Activated gamma-delta T cell (primary cell): ENCODE results near the gene FOXP1.

ENCODE experiments used
- DNase-seq: peaks from one replicate; lab custom pipeline; 2025; lab: John Stamatoyannopoulos, UW

FOXP1 gene

DNA sequence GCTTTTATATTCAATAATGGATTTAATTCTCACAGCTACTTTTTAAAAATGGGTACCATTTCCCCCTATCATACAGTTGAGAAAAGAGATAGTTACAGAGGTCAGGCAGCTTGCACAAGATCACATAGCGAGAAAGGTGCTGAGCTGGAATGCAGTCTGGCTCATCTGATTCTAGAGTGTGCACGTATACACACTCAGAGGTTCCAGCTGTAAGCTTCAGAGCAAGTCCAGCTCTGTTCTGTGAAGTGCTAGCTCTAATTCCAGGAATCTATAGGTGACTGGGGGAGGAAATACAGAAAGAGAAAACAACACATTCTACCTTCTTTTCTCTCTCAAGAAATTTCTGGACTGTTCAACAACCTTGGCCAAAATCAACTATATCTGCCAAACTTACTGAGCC lies 318.7 kb downstream of the FOXP1 start:
- no peak for DNase-seq

DNA sequence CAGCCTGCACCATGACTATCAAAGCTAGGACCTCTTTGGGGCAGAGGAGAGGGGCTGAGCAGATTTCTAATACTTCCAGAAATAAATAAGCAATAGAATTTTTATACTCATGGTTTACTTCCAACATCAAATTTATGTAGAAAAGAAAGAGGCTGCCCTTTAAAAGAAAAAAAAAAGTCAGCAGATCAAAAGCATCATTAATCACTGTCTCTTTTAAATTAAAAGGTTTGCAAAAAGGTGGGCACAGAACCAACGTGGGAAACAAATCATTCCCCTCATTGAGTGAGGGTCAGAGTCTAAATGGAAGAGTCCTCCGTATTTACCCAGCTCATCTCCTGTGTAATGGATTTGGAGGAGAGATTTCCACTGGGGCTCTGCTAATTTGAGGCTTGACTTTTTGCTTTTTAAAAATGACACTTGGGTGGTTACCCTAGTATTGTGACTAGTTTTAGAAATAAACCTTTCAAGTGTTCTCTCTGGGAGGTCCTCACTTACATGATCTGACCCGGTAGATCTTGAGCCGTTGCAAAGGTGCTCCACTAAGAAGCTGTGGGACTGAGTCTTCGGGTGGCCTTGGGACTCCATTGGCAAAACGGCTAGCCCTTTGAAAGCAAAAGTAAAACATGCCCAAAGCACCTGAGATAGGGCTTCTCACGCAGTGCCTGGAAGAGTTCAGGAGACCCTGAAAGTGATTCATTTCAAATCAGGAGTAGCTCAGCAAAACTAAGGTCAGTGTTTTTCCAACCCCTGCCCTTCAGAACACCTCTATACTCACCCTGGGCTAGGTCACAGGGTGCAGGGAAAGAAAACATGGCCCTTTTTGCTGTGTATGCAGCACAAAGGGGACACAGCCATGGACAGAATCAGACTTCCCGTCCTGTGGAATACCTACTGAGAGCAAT lies 320.9 kb downstream of the FOXP1 start:
- DNase-seq = no peak

DNA sequence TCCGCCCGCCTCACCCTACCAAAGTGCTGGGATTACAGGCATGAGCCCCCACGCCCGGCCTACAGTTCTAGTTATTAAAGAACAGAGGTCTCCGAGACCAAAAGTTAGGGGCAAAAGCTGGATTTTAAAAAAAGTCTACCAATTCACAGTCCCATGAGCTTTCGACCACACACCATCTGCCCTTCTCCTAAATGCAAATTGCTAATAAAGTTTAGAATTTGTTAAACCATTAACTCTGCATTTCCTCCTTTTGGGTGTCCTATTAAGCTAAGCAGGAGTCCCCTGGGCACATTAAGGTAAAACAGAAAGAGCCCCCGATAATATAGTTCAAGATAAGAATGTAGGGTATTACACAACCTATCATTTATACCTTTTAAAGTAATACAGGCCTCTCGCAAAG lies 322.7 kb downstream of the FOXP1 start:
- no peak for DNase-seq

DNA sequence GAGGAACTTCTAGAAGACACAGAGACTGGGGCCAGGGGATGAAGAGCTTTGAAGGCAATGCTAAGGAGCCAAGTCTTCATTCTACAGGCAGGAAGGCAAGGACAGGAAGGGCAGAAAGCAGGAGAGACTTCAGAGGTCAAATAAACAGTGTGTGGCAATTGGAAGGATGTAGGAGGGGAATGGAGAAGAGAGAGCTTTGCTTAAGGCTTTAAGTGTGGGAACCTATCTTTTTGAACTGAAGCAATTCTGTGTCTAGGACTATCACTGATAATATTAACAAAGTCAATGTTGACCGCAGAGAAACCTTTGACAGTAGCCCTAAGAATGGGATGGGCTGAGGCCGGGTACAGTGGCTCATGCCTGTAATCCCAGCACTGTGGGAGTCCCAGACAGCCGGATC lies 325.0 kb downstream of the FOXP1 start:
- no peak for DNase-seq

DNA sequence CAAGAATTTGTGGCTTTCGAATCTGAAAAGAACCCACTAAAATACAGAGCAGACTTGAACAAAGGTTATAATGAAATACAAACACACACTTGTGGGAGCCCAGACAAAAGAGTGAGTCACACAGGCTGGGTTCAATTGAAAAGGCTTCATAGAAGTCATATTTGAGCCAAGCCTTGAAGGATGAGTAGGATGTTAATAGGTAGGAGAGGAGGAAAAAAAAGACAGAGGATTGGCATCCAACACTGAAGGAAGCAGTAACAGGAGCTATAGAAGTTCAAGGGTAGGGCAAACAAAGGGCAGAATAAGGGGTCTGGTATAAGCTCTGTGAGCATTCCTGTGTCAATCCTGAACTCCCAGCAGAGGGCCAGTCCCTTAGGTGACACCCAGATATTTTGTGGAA lies 325.4 kb downstream of the FOXP1 start:
- DNase-seq = no peak

DNA sequence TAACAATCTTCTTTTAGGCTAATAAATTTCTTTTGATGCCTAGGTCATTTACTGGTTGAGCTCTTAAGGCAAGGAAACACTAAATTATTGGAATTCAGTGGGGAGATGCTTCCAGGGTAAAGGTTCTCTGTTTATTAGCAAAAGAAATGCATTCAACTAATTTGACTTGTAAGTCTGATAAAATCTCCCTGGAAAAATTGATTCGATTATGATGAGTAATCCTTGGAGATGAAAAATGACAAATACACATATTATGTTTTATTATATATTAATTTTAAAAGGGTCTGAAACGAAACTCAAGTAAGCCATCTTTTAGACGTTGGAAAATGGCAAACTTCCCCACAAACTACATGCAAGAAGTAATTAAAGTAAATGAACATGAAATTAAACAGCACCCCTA lies 328.0 kb downstream of the FOXP1 start:
- no peak for DNase-seq

DNA sequence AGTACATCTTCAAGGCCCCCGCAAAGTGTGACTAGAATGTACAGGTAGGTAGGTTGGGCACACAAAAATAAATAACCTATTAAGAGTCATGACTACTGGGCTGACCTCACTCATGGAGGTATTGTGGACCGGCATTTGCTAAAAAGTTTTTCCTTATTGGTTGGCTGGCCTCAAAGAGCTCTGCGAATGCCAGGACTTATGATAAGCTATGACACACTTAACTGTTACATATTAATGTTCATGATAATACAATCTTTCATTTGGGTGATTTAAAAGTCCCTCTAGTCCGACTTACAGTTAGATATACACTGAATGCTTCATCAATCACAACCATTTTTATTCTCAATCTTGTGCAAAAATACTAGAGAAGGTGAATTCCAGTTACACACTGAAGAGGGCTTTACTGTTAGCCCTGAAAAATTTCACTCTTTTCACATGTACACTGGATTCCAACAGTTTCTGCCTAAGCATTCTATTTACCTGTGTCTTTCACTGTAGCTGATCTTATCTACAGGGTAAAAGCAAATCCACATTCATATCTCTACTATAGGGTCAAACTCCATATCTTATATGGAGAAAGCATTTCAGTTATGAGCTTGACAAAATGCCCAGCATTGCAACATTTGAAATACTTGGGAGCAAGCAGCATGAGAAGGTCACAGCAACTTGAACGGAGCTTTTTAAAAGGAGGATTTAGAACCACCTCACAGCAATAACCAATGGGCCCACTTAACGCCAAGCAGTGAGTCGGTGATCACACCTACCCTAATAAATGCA lies 329.1 kb downstream of the FOXP1 start:
- no peak for DNase-seq

DNA sequence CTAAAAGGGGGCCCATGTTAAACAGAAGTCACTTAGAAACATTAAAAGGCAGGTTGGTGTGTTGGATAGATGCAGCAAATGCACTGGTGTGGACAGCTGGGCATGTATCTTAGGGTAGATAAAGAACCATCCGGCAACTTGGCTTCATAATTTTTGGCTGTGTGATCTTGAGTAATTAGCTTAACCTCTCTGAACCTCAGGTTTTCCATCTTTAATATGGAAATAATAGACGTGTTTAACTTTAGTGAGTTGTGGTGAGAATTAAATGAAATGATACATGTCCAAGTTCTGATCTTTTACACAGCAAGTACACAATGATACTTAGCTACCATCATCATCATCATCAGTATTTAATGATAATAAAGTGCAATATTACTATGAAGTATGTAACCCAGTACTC lies 330.4 kb downstream of the FOXP1 start:
- DNase-seq = no peak

DNA sequence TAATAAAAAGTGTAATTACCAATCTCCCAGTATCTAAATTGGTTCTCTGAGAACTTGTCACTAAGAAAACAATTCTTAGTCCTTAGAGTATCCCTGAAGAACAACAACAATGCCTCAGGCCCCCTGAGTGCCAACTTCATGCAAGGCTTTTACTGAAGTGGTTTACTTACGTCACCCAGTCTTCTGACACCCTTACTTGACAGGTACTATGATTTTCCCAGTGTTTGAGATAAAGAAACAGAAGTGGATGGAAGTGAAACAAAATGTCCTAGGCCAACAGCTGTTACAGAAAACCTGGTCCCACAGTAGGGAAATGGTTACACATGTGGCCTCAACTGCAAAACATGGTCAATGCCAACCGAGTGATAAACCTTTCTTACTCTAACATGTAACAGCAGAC lies 331.1 kb downstream of the FOXP1 start:
- no peak for DNase-seq

DNA sequence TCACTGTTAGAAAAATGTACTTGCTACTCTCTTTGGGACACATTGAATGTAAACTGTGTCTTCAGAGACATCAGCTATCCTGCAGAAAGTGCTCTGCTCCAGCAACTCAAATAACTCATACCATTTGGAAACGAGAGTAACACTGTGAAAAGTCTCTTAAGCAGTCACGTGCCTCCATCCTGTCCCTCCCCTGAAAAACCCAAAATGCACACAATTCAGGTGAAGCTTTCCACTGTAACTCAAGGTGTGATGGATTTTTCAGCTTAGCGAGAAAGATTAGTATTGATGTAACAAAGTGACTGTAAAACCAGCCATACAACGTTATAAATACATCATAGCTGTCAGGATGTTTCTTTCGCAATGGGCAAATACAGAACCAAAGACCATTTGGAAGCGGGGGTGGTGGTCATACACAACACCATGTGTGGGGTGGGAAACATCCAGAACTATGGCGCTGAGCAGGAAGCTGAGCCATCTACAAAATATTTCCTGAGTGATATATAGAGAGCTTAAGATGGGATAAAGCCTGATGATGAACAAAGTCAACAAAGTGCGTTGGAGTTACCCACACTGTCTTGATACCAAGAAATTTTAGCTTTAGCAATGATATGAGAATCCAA lies 332.3 kb downstream of the FOXP1 start:
- DNase-seq = no peak

DNA sequence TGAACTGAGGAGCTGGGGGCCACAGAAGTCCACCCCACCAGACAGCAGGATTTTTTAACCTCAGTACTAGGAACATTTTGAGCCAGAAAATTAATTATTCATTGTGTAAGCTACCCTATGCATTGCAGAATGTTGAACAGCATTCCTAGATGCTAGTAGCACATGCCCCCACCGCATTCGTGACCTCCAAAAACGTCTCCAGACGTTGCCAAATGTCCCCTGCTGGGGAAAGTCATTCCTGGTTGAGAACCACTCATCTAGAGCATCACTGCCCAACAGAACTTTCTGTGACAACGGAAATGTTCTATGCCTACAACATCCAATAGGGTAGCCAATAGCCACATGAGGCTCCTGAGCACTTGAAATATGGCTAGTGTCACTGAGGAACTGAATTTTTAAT lies 333.5 kb downstream of the FOXP1 start:
- DNase-seq = no peak

DNA sequence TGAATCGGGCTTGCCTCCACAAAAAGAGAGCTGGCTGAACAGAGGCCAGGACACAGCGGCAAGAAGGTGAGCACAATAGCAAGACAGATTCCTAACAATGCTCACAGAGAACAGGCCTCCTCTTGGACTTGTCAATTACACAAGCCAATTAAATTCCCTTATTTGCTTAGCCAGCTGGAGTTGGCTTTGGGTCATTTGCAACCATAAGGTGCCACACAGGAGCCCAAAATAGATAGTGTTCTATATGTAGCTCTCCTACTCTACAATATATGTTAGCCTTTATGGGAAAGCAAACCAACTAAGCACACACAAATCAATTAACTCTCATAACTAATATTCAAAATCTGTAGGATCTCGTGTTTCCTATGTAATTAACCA lies 335.6 kb downstream of the FOXP1 start:
- no peak for DNase-seq

DNA sequence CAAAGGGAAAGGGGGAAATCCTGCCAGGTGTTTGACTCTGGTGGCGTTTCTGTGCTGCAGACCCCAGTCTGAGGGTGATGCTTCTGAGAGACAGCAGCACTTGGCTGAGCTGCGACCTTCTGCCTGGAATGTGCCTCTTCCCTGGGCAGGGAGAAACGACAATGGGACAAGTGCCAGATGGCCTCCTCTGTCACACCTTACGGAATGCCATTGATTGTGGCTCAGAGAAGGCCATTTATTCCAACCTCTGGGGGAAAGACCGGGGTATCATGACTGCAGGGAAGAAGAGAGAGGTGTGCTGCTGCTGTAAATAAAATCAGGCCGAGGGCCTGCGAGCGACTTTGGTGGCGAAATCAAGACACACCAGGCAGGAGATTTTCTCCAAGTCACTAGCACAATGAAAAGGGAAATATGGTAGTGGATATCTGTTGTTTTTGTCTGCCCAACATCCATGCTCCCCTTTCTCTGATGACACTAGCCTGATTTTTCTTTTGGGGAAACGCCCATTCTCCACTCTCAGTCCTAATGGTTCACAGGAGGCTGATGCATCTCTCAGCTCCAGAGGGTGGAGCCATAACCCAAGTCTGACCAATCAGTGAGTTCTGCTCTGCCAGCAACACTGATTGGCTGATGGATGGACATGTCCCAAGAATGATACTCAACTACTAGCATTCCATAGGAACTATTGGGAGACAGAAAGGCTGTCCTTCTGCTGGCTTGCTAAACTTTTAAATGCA lies 336.1 kb downstream of the FOXP1 start:
- no peak for DNase-seq

DNA sequence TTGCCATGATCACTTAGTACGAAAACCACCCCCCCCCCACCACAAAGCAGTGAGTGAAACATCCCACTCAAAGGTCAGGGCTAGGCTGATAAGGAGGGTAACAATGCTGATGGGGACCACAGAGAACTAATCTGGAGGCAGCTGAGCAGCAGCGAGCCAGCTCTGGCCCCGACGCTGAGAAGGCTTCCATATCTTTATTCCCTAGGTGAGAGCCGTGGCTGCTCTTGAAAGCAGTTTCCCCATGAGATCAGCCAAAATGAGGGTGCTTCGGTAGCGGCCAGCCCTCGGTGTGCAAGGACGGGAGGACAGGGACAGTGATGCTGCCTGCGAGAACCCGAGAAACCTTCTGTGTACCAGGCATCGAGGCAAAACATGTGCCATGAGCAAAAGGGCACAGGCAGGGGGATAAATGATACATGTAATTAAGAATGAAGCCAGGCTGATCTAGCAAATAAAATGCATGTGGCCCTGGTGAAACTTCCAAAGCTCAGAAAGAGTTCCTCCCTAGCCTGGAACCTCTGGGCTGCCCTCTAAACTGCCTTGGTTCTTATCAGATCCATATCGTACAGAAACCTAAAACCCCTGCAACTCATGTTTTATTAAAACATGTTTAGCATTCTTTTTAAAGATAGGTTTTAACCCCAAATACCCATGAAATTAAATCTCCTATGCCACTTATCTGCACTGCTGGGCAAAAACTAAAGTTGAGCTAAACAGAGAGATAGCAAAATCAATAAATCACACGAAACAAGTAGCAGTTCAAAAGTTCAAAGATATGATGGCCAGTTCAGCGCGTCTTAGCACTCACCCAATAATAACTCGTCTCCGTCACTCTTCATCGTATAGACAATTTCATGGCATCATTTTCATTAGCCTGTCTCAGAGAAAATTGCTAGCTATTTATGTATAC lies 337.3 kb downstream of the FOXP1 start:
- no peak for DNase-seq

DNA sequence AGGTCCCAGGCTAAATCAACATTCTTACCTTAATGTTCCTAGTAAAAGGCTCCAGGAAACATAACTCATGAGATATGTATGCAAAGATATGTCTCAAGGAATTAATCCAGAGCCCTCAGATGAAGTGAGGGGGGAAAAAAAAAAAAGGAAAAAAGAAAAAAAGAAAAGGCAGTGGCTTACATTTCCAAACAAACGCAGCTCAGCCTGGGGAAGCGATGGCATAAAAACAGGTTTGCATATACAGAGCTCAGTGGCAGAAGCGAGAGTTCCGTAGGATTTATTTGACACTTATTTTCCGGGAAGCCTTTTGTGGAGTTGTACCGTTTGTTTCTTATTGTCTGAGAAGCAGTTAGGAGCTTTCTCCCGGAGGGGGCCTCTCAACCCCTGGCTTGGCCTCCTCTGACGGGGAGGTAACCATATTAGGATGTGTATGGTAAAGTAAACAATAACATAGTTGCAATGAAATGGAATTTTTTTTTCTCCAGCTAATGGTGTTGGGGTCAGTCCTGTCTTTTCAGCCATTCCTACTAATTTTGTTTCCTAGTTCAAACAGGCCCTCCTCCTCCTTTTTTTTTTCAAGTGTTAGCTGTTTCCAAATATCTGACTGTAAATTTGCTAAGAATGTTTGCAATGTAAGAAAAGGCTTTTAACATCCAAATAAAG lies 338.6 kb downstream of the FOXP1 start:
- DNase-seq = no peak

DNA sequence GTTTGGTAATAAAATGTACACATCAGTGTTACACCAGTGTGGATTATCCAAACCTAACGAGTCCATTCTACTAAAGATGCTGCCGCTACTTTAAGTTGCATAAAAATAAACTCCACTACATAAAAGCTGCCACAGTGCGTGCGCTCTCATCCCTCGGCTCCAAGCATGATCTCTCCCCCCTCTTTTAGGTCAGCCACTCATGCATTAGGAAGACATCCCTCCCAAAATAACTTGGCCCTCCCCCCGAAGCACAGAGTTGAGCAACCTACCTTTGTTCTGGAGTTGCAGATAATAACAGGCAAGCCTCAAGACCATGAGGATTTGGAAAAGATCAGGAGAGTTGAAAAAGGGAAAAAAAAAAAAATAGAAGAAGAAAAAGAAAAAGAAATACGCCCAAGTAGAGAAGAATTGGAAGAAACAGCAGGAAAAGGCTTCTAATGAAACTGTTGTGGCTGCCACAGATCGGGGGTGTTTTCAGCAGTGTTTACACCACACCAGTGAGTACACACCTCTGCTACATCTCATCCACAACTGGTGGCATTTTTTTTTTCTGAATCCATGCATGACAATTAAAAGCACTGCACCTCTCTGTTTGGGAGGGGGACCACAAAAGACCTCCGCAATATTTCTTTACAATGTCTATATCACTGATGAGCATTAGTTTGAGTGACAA lies 339.2 kb downstream of the FOXP1 start:
- DNase-seq = no peak

DNA sequence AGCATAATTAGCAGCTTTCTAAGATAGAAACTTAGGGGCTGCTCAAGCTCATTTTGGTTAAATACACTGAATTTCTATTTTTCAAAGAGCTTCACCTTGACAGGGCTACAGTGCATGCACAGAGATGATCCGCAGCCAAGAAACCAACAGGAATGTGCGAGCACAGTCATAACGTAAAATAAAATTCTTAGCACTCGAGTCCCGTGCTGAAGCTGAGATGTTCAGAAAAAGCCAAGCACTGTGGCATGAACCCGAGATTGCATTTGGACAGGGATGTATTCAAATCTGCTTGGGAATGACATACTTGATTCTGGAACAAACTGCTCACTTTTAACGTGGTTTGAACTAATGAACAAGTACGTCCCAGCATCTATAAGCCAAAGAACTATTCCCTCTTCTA lies 340.3 kb downstream of the FOXP1 start:
- DNase-seq = no peak

DNA sequence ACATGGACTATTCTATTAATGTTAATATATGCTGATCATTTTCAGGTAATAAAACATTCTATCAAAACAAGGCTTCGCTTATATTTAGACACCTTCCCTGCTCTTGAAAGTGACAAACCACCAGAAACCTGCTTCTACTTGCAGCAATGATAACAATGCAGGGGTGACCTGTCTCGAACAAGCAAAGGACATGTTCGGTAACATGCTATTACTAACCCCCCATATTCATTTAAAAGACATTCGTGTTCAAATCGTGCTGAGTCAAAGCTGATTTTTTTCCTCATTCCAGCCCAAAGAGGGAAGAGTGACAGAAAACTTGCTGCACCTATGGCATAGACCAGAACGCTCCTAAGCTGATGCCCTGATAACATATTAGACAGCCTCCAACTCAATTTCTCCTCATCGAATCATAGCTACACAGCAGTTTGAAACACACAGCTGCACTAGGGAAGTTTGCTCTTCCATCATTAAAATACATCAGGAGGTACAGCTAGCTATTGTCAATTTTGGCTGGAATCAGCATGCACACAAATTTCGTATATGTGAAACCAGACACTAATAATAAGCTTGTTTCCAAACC lies 341.5 kb downstream of the FOXP1 start:
- DNase-seq = no peak

DNA sequence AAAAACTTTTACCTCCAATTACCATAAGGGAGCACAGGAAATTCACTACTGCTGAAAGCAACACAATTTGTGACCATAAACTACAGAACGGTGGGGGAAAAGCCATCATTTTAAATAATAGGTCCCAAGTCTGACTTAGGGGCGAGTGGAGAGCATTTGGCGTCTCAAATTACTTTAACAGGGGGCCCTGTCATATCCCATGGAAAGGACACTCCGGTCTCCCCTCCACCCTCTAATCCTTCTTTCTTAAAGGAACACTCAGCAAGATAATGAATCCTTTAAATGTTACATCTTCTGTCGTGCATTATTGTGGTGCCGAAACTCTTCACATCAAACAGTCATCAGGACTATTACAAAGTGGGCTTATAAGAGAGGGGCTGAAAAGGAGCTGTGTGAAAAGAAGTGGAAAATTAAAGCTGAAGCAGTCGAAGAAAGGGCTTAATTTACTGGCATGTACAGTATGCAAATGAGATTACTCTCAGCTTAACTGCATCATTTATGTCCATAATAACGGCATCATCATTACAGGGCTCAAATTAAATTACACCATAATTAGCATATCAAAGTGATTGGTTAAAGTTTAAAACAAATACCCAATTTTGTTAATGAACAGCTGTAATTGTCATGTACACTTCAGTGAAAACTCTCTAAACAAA lies 342.2 kb downstream of the FOXP1 start:
- DNase-seq = no peak
